K562 (cell line): Measurements from ENCODE around the gene CD37. TPM values are rescaled to one million over a fixed set of nuclear protein-coding genes. Genes with fewer than 3 reads are reported as not detected.

ENCODE experiments used
- C11orf30 ChIP-seq: fragments of 450-650 bp; IDR thresholded peaks from 2 replicates; pipeline ENCODE4 v1.6.1; 2016; ENCODE audit warnings: low read depth, mild to moderate bottlenecking
- CHD1 ChIP-seq: fragments of 200-600 bp; sonication (generic); IDR thresholded peaks from one replicate; pipeline ENCODE4 v1.6.1; 2012; ENCODE audit warnings: mild to moderate bottlenecking, moderate library complexity, low read length, inconsistent platforms
- DIDO1 ChIP-seq: fragments of 450-650 bp; IDR thresholded peaks from 2 replicates; pipeline ENCODE4 v1.6.1; 2016; ENCODE audit warnings: low read depth, missing biosample characterization, missing genetic modification characterization
- DNMT1 ChIP-seq: fragments of 450-650 bp; IDR thresholded peaks from 2 replicates; pipeline ENCODE4 v1.6.1; 2016; ENCODE audit warnings: antibody characterized with exemption, mild to moderate bottlenecking
- IRF2 ChIP-seq: sonication (generic); formaldehyde crosslinking; IDR thresholded peaks from 2 replicates; pipeline ENCODE4 v1.8.1; 2022; ENCODE audit warnings: mild to moderate bottlenecking, missing genetic modification reagents
- KLF1 ChIP-seq: fragments of 450-650 bp; IDR thresholded peaks from 2 replicates; pipeline ENCODE4 v1.6.1; 2016; ENCODE audit warnings: missing genetic modification characterization, missing compliant biosample characterization
- NCOA1 ChIP-seq: fragments of 450-650 bp; IDR thresholded peaks from 2 replicates; pipeline ENCODE4 v1.6.1; 2016; ENCODE audit warnings: low read depth
- NR2C2 ChIP-seq, 2 experiments: fragments of 200-800 bp in 1 of 2; sonication (Bioruptor generic) in 1 of 2; sonication (generic) in 1 of 2; formaldehyde crosslinking in 1 of 2; IDR thresholded peaks; 2 replicates each; pipeline versions ENCODE4 v1.6.1 to v1.8.0; 2016 to 2022; ENCODE audit warnings: mild to moderate bottlenecking in 1 of 2, missing compliant biosample characterization in 1 of 2, missing genetic modification characterization in 1 of 2, missing genetic modification reagents in 1 of 2
- POLR2AphosphoS2 ChIP-seq: IDR thresholded peaks from 2 replicates; pipeline ENCODE4 v1.6.1; 2012; ENCODE audit warnings: low read length, improper control_type of control experiment
- PRMT5 ChIP-seq: sonication (generic); formaldehyde crosslinking; IDR thresholded peaks from 2 replicates; pipeline ENCODE4 v1.5.0; 2020; ENCODE audit warnings: missing genetic modification reagents
- SOX6 ChIP-seq: fragments of 450-650 bp; IDR thresholded peaks from 2 replicates; pipeline ENCODE4 v1.6.1; 2014; ENCODE audit warnings: mild to moderate bottlenecking
- TEAD2 ChIP-seq: fragments of 450-650 bp; IDR thresholded peaks from 2 replicates; pipeline ENCODE4 v1.6.1; 2016; ENCODE audit warnings: missing genetic modification characterization, control low read depth, missing compliant biosample characterization
- ZNF121 ChIP-seq: sonication (generic); formaldehyde crosslinking; conservative IDR thresholded peaks from 2 replicates; pipeline ENCODE4 v1.8.0; 2022; ENCODE audit warnings: missing genetic modification reagents
- ZNF217 ChIP-seq: sonication (generic); formaldehyde crosslinking; IDR thresholded peaks from 2 replicates; pipeline ENCODE4 v1.8.0; 2022; ENCODE audit warnings: mild to moderate bottlenecking, missing genetic modification reagents
- ZNF431 ChIP-seq: sonication (generic); formaldehyde crosslinking; IDR thresholded peaks from 2 replicates; pipeline ENCODE4 v1.8.0; 2022; ENCODE audit warnings: mild to moderate bottlenecking, missing genetic modification reagents
- polyA plus RNA-seq, 8 experiments: library from polyadenylated mRNA; depleted of rRNA in 4 of 8; stranded (reverse) in 5 of 8; unstranded in 3 of 8; fragments of >200 nt; fragmentation: Nextera tagmentation in 2 of 8; fragmentation: Illumina TruSeq in 1 of 8; extraction: Ambion mirVana in 2 of 8; extraction: Trizol in 1 of 8; gene quantifications; 2 replicates each; pipeline versions ENCODE4 v1.2.1 to v1.2.3, GENCODE V29; 2011 to 2014; ENCODE audit warnings: inconsistent platforms in 1 of 8, missing spikeins in 1 of 8
- total RNA-seq, 7 experiments: library from RNA; depleted of rRNA in 6 of 7; stranded (reverse); fragments of >200 nt in 6 of 7; fragmentation: Illumina TruSeq in 2 of 7; extraction: Trizol in 2 of 7; gene quantifications; 2 replicates each; pipeline versions ENCODE4 v1.2.1 to v1.2.3, GENCODE V29; 2011 to 2021; ENCODE audit warnings: low replicate concordance in 1 of 7
- TF ChIP-seq, protein P1 (sequence below): fragments of 200-800 bp; sonication (Bioruptor generic); IDR thresholded peaks from 2 replicates; pipeline ENCODE4 v1.6.1; 2016; ENCODE audit warnings: missing genetic modification characterization, missing compliant biosample characterization
- TF ChIP-seq, protein P2 (sequence below): fragments of 250-450 bp; sonication (Bioruptor Pico); IDR thresholded peaks from 2 replicates; pipeline ENCODE4 v1.9.0; 2021; ENCODE audit warnings: mild to moderate bottlenecking, inconsistent platforms
- TF ChIP-seq, protein P3 (sequence below): sonication (generic); formaldehyde crosslinking; IDR thresholded peaks from 2 replicates; pipeline ENCODE4 v1.8.0; 2022; ENCODE audit warnings: mild to moderate bottlenecking, missing genetic modification reagents, borderline replicate concordance
- TF ChIP-seq, protein P4 (sequence below): fragments of 250-450 bp; sonication (Bioruptor Pico); IDR thresholded peaks from 2 replicates; pipeline ENCODE4 v1.9.0; 2021; ENCODE audit warnings: mild to moderate bottlenecking

Gene CD37
- total and polyA plus RNA-seq, 9 of the 15 experiments (the other 6 are each of a cell fraction or from before 2014, with no cell fraction given) = 2.5 to 19.0 (median 7.4) TPM

DNA sequence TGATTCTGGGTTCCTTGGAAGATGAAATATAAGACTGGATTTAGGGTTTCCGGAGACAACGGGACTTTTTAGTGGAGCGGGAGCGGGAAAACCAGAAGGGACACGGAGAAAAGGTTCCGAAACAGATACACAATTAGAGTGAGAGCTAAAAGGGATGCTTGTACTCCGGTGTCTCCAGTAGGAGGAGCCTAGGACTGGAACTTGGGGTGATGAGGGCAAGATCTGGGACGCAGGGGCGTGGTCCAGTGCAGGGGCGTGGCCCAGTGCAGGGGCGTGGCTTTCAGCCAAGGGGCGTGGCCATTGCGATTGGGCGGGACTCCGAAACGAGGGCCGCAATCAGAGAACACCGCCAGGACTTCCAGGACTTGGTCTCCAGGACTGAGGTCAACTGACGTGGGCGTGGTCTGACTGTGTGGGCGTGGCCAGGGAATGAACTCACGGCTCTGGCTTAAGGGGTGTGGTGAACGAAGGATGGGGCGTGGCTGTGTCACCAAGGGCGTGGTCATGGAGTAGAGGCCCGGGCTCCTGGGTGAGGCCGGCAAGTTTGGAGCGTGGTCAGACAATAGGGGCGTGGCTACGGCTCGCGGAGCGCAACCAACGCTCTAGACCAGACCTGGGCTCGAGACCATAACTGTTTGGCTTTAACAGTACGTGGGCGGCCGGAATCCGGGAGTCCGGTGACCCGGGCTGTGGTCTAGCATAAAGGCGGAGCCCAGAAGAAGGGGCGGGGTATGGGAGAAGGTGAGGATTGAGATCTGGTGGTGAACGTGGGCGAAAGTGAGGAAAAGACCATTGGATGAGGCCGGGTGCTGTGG is 28.3 kb downstream of the CD37 start, which contains the start of gene DKKL1 (continued):
- TF ChIP-seq, protein P1, sequence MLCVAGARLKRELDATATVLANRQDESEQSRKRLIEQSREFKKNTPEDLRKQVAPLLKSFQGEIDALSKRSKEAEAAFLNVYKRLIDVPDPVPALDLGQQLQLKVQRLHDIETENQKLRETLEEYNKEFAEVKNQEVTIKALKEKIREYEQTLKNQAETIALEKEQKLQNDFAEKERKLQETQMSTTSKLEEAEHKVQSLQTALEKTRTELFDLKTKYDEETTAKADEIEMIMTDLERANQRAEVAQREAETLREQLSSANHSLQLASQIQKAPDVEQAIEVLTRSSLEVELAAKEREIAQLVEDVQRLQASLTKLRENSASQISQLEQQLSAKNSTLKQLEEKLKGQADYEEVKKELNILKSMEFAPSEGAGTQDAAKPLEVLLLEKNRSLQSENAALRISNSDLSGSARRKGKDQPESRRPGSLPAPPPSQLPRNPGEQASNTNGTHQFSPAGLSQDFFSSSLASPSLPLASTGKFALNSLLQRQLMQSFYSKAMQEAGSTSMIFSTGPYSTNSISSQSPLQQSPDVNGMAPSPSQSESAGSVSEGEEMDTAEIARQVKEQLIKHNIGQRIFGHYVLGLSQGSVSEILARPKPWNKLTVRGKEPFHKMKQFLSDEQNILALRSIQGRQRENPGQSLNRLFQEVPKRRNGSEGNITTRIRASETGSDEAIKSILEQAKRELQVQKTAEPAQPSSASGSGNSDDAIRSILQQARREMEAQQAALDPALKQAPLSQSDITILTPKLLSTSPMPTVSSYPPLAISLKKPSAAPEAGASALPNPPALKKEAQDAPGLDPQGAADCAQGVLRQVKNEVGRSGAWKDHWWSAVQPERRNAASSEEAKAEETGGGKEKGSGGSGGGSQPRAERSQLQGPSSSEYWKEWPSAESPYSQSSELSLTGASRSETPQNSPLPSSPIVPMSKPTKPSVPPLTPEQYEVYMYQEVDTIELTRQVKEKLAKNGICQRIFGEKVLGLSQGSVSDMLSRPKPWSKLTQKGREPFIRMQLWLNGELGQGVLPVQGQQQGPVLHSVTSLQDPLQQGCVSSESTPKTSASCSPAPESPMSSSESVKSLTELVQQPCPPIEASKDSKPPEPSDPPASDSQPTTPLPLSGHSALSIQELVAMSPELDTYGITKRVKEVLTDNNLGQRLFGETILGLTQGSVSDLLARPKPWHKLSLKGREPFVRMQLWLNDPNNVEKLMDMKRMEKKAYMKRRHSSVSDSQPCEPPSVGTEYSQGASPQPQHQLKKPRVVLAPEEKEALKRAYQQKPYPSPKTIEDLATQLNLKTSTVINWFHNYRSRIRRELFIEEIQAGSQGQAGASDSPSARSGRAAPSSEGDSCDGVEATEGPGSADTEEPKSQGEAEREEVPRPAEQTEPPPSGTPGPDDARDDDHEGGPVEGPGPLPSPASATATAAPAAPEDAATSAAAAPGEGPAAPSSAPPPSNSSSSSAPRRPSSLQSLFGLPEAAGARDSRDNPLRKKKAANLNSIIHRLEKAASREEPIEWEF (CRISPR knock-in tag) = no peak
- TF ChIP-seq POLR2AphosphoS2 (no peak), IRF2 (CRISPR knock-in tag) (no peak), DIDO1 (tag) (no peak), ZNF431 (CRISPR knock-in tag) (no peak), ZNF217 (CRISPR knock-in tag) (no peak), CHD1 (no peak), C11orf30 (no peak), NR2C2 (CRISPR knock-in tag; IDR thresholded peaks at IDR 0.05) (peak; percentile 42; the same call in 1 of the 2 replicates), NR2C2 (tag; IDR thresholded peaks at IDR 0.05) (peak; percentile 78), KLF1 (peak; percentile 87), NCOA1 (no peak), PRMT5 (CRISPR knock-in tag) (no peak), ZNF121 (CRISPR knock-in tag) (no peak), TEAD2 (tag) (no peak), DNMT1 (no peak), SOX6 (peak; percentile 59)
- TF ChIP-seq, protein P2, sequence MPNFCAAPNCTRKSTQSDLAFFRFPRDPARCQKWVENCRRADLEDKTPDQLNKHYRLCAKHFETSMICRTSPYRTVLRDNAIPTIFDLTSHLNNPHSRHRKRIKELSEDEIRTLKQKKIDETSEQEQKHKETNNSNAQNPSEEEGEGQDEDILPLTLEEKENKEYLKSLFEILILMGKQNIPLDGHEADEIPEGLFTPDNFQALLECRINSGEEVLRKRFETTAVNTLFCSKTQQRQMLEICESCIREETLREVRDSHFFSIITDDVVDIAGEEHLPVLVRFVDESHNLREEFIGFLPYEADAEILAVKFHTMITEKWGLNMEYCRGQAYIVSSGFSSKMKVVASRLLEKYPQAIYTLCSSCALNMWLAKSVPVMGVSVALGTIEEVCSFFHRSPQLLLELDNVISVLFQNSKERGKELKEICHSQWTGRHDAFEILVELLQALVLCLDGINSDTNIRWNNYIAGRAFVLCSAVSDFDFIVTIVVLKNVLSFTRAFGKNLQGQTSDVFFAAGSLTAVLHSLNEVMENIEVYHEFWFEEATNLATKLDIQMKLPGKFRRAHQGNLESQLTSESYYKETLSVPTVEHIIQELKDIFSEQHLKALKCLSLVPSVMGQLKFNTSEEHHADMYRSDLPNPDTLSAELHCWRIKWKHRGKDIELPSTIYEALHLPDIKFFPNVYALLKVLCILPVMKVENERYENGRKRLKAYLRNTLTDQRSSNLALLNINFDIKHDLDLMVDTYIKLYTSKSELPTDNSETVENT = no peak
- TF ChIP-seq, protein P3, sequence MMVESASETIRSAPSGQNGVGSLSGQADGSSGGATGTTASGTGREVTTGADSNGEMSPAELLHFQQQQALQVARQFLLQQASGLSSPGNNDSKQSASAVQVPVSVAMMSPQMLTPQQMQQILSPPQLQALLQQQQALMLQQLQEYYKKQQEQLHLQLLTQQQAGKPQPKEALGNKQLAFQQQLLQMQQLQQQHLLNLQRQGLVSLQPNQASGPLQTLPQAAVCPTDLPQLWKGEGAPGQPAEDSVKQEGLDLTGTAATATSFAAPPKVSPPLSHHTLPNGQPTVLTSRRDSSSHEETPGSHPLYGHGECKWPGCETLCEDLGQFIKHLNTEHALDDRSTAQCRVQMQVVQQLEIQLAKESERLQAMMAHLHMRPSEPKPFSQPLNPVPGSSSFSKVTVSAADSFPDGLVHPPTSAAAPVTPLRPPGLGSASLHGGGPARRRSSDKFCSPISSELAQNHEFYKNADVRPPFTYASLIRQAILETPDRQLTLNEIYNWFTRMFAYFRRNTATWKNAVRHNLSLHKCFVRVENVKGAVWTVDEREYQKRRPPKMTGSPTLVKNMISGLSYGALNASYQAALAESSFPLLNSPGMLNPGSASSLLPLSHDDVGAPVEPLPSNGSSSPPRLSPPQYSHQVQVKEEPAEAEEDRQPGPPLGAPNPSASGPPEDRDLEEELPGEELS (CRISPR knock-in tag) = no peak
- TF ChIP-seq, protein P4, sequence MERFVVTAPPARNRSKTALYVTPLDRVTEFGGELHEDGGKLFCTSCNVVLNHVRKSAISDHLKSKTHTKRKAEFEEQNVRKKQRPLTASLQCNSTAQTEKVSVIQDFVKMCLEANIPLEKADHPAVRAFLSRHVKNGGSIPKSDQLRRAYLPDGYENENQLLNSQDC (CRISPR knock-in tag) = no peak
